ENCODE measurements around the gene RNASE13. TPM values are rescaled to one million over a fixed set of nuclear protein-coding genes. Genes with fewer than 3 reads are reported as not detected.
"Not testable (repeated sequence)": the region's sequence is repeated elsewhere in the genome, so short reads cannot be mapped to it uniquely, and the experiment has no call there.

RNASE13 gene
- total RNA-seq, 4 donors from 2014 or later = not detected

DNA sequence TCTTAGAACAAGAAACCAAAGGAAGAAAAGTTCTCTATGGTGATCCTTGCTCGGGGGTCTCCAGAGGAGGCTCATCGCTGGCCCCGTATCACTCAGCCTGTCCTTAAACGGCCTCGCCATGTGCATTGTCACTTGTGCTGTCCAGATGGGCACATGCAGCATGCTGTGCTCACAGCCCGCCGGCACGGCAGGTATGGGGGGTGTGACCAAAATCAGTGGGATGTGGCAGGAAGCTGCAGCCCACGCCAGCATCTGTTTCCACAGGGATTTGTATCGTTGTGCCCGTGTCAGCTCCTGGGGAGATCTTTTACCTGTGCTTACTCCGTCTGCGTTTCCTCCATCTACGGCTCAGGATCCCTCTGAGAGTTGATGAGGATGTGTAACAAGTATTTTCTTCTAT, 38.1 kb downstream of the RNASE13 start:
- H3K9me3 ChIP-seq = no peaks in the 10 kb centered on the region
- TF ChIP-seq, protein P1, sequence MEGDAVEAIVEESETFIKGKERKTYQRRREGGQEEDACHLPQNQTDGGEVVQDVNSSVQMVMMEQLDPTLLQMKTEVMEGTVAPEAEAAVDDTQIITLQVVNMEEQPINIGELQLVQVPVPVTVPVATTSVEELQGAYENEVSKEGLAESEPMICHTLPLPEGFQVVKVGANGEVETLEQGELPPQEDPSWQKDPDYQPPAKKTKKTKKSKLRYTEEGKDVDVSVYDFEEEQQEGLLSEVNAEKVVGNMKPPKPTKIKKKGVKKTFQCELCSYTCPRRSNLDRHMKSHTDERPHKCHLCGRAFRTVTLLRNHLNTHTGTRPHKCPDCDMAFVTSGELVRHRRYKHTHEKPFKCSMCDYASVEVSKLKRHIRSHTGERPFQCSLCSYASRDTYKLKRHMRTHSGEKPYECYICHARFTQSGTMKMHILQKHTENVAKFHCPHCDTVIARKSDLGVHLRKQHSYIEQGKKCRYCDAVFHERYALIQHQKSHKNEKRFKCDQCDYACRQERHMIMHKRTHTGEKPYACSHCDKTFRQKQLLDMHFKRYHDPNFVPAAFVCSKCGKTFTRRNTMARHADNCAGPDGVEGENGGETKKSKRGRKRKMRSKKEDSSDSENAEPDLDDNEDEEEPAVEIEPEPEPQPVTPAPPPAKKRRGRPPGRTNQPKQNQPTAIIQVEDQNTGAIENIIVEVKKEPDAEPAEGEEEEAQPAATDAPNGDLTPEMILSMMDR (IDR thresholded peaks at IDR 0.05) = no peak
- TF ChIP-seq POLR2A (IDR thresholded peaks at IDR 0.05) = no peak
- H3K27me3 ChIP-seq = no peaks in the 10 kb centered on the region
- H3K36me3 ChIP-seq = peaks cover 0 to 54% (median 0%) of the 10 kb centered on the region in 3 donors
- H3K27ac ChIP-seq = no peak overlapping the region
- peaks cover 0 to 27% (median under 1%) of the 10 kb centered on the region in 4 donors for H3K4me1 ChIP-seq
- no peak for DNase-seq
- no peak overlapping the region for H3K4me3 ChIP-seq

DNA sequence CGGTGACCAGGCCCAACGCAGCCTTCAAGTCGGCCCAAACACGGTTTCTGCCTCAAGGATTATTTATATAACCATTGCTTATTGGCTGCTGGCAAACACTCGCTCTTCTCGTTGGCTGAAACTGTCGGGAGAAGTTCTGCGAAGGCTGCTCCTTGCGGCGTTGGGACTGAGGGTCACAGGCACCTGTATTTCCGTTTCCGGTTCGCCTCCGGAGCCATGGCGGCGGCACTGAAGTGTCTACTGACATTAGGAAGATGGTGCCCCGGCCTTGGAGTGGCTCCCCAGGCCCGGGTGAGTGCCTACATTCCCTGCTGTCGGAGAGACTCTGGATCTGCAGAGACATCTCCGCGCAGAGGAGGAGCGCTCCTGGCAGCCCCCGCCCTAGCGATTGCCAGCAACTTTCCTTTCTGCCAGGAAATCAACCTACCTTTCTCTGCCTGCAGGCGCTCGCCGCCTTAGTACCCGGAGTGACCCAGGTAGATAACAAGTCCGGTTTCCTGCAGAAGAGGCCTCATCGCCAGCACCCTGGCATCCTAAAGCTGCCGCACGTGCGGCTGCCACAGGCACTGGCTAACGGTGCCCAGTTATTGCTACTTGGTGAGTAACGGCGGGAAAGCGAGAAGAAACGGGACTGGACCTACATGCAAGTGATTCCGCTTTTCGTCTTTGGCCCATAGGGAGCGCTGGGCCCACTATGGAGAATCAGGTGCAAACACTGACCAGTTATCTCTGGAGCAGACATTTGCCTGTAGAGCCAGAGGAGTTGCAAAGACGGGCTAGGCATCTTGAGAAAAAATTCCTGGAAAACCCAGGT, 44.6 kb downstream of the RNASE13 start, which contains the start of gene METTL17:
TSS of gene METTL17 (plus strand) at position 194 of the 814 bp plus-strand sequence. CDS start at position 217, 23 bp downstream.
- Histone ChIP-seq H3K27me3 (no peaks in the 10 kb centered on the region), H3K9me3 (no peaks in the 10 kb centered on the region), H3K36me3 (peaks cover 0 to 33% (median 0%) of the 10 kb centered on the region in 3 donors), H3K27ac (peak within 1 kb of the TSS; percentile 66 to 90 (median 81)), H3K4me1 (peaks cover 0 to 27% (median 10%) of the 10 kb centered on the region in 4 donors), H3K4me3 (peak within 1 kb of the TSS; percentile 69 to 98 (median 82))
- TF ChIP-seq, protein P1 (IDR thresholded peaks at IDR 0.05) = peak in 4 of 6 experiments; percentile 16 to 41 (median 37)
- peak; percentile 46 to 68 for TF ChIP-seq POLR2A (IDR thresholded peaks at IDR 0.05)
- peak; percentile 85 to 96 (median 89) for DNase-seq

DNA sequence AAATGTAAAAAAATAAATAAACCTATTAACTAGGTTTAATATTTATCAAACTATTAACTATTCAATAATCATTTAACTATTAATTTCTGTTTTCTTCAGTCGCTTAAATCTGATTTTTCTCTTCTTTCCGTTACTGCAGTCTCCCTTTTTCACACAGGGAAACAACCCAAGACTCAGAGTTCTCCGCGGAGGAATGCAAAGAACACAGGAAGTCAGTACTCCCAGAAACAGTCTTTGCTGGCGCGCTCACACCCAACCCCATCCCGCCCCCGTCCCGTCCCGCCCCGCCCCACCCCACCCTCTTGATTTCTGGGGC, 45.2 kb downstream of the RNASE13 start:
- no peak for DNase-seq
- TF ChIP-seq POLR2A (IDR thresholded peaks at IDR 0.05) = no peak
- TF ChIP-seq, protein P1 (IDR thresholded peaks at IDR 0.05) = no peak
- Histone ChIP-seq H3K36me3 (peaks cover 0 to 27% (median 0%) of the 10 kb centered on the region in 3 donors), H3K9me3 (no peaks in the 10 kb centered on the region), H3K4me1 (peaks cover 0 to 27% (median 10%) of the 10 kb centered on the region in 4 donors), H3K27ac (peak overlapping the region; percentile 66 to 90 (median 81)), H3K4me3 (peak overlapping the region; percentile 69 to 98 (median 82)), H3K27me3 (no peaks in the 10 kb centered on the region)

DNA sequence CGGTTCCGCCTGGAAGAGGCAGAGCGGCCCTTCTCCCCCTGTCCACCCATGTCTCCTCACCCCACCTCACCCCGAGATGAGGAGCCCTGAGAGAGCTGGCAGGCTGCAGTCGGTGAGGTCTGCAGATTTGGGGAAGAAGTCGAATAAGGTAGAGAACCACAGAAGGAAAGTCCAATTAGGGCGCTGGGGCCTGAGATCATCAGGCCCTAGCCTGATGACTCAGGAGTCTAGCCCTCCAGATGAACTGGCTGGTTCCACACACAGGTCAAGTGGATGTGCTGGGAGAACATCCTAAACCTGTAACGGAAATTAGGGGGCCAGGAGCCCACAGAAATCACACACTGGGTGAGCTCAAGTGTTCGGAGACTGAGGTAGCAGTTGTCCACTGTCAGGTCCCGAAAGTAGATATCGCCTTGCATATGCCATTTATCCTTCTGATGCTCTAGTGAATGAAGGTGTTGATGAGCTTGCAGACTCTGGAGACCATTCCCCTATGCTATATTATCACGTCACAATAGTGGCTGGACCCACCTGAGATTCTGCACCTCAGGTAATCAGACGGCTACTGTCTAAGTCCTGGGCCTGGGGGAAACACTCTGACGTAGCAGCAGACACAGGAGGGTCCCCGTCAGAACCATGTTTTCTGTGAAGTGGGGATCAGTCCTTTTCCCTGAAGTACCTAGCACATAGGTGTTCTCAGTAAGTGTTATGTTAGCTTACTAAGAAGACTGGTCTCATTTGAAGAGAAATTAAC, 45.7 kb downstream of the RNASE13 start:
- Histone ChIP-seq H3K36me3 (peaks cover 0 to 22% (median 0%) of the 10 kb centered on the region in 3 donors), H3K27ac (peak overlapping the region; percentile 66 to 90 (median 81)), H3K27me3 (no peaks in the 10 kb centered on the region), H3K4me1 (peaks cover 0 to 27% (median 10%) of the 10 kb centered on the region in 4 donors), H3K4me3 (peak overlapping the region; percentile 69 to 98 (median 82)), H3K9me3 (no peaks in the 10 kb centered on the region)
- DNase-seq = no peak
- TF ChIP-seq POLR2A (IDR thresholded peaks at IDR 0.05) = no peak
- TF ChIP-seq, protein P1 (IDR thresholded peaks at IDR 0.05) = no peak

DNA sequence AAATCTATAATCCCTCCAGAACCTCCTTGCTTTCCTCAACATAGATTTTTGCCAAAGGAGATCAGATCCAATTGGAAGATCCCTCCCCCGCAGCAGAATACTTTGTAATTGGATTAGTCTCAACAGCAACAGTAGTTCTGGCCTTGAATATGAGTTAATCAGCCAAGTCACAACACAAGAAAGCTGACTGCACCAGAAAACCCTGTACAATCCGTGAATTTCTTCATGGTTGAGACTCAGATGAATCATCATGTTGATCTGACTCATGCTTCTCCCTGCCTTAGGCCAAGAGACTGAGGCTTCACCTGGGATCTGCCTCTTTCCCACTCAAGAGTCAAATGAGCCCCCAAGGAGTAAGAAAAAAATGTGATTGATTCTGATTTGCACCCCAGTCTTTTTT, 47.8 kb downstream of the RNASE13 start:
- H3K27ac ChIP-seq = no peak overlapping the region
- H3K27me3 ChIP-seq = no peaks in the 10 kb centered on the region
- TF ChIP-seq, protein P1 (IDR thresholded peaks at IDR 0.05) = no peak
- TF ChIP-seq POLR2A (IDR thresholded peaks at IDR 0.05) = no peak
- peaks cover 0 to 22% (median 10%) of the 10 kb centered on the region in 4 donors for H3K4me1 ChIP-seq
- no peak overlapping the region for H3K4me3 ChIP-seq
- peaks cover 0 to under 1% (median 0%) of the 10 kb centered on the region in 3 donors for H3K36me3 ChIP-seq
- no peaks in the 10 kb centered on the region for H3K9me3 ChIP-seq
- no peak for DNase-seq

DNA sequence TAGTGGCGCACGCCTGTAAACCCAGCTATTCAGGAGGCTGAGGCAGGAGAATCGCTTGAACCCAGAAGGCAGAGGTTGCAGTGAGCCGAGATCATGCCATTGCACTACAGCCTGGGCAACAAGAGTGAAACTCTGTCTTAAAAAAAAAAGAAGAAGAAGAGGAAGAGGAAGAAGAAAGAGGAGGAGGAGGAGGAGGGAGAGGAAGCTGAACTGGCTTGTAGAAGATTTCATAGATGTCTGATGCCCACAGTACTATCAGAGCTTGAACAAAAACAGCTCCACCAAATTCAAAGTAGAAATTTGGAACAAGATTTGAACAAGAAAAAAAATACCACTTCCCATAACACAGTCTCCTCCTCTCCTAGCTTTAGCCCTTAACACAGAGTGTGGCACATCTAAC, 49.0 kb downstream of the RNASE13 start:
- H3K27ac ChIP-seq, DNase-seq, H3K4me3 ChIP-seq, H3K9me3 ChIP-seq, H3K27me3 ChIP-seq, H3K36me3 ChIP-seq: not testable (repeated sequence)
- peaks cover 0 to 10% (median 2%) of the 10 kb centered on the region in 4 donors for H3K4me1 ChIP-seq

Data from Peyer's patch (tissue), 4 donors.